Transverse colon (tissue), 4 donors: ENCODE data around the gene MEGF11.

Experiments used
- CTCF ChIP-seq, 5 experiments: fragments of 200-600 bp in 3 of 5; fragments of 450-650 bp in 2 of 5; sonication (generic) in 3 of 5; IDR thresholded peaks; 1 replicate in 2 of 5; 2 replicates in 3 of 5; pipeline ENCODE4 v1.5.1; 2016 to 2017; ENCODE audit warnings: antibody characterized with exemption in 5 of 5, inconsistent platforms in 3 of 5, mild to moderate bottlenecking in 2 of 5, moderate library complexity in 1 of 5
- EP300 ChIP-seq: sonication (generic); formaldehyde crosslinking; IDR thresholded peaks from one replicate; pipeline ENCODE4 v1.6.1; 2017; ENCODE audit warnings: antibody characterized with exemption, low read depth
- POLR2A ChIP-seq: fragments of 450-650 bp; IDR thresholded peaks from one replicate; pipeline ENCODE4 v1.6.1; 2016; ENCODE audit warnings: antibody characterized with exemption, mild to moderate bottlenecking, moderate library complexity
- POLR2AphosphoS5 ChIP-seq, 3 donors: sonication (generic); formaldehyde crosslinking; IDR thresholded peaks; one replicate each; pipeline ENCODE4 v1.6.1; 2016; ENCODE audit warnings: antibody characterized with exemption in 3 of 3

- TF ChIP-seq CTCF (IDR thresholded peaks at IDR 0.05) (no peak), POLR2A (no peak), EP300 (no peak), POLR2AphosphoS5 (IDR thresholded peaks at IDR 0.05) (no peak)
Observed at GRCh38 chr15:66256692-66257091, 3.1 kb upstream of the MEGF11 start.
